ENCODE data around the gene PRDM2.

The PRDM2 gene

GRCh38 chr1:13793088-13793730, 93.2 kb downstream of the PRDM2 start:
- no peak overlapping the region for H3K9ac ChIP-seq (ENCODE audit: insufficient read length, low read depth)
- no peaks in the 10 kb centered on the region for H3K27me3 ChIP-seq (ENCODE audit: insufficient read depth, insufficient read length)
- peaks cover 3% of the 10 kb centered on the region for H3K4me1 ChIP-seq (ENCODE audit: insufficient read depth, insufficient read length)
- DNase-seq (ENCODE audit: low read depth, low spot score): no peak
- no peak overlapping the region for H3K4me3 ChIP-seq (ENCODE audit: insufficient read length, low read depth)
- no peaks in the 10 kb centered on the region for H3K9me3 ChIP-seq (ENCODE audit: insufficient read depth, low read length)
- H3K36me3 ChIP-seq (ENCODE audit: insufficient read depth, insufficient read length, low read length): peaks cover 12% of the 10 kb centered on the region
- TF ChIP-seq ZNF274 (IDR thresholded peaks at IDR 0.05; ENCODE audit: low read depth, low read length): no peak
- no peak for TF ChIP-seq SUZ12 (IDR thresholded peaks at IDR 0.05; ENCODE audit: extremely low read depth, insufficient read depth, insufficient read length)
- TF ChIP-seq YY1 (IDR thresholded peaks at IDR 0.05; ENCODE audit: insufficient read depth, insufficient read length): no peak

DNA sequence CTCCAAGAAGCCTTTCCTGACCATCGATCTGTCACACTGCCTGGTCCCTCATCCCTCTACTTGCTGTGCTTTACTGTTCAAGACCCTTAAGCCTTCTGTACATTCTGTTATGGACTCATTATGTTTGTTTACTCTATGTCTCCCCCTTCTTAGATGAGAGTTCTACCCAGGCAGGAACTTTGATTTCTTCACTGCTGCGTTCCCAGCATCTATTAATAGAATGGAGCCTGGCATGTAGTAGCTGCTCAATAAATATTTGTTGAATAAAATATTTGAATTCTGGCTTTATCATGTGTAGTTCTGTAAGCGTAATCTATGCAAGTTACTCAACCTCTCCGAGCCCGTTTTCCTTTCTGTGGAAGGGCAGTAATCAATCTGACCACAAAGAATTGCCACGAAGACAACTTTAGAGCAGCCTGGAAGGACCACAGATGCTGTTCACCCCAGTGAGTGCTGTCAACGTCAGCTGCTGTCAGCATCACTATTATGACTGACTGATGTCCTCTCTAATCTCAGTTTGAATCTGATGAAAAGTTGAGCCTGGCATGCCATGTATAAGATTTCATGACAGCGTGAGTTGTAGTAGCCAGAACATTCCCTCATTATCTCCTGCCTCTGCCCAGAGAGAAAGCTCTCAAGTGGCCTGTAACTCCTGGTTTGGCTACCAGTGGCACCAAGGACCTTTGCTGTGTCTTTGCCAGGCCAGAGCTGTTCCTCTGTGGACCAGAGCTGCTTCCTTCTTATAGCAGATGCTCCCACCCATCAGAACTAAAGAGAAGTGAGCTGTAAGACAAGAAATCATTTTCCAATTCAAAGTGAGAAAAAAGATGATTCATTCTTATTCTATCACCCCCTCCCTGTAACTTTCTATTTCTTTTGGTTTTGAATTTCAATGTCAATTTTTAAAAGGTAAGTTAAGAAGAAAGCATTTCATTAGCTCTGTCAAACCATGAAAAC, 94.5 kb downstream of the PRDM2 start:
- no peak for DNase-seq (ENCODE audit: low read depth, low spot score)
- H3K27me3 ChIP-seq (ENCODE audit: insufficient read depth, insufficient read length): no peaks in the 10 kb centered on the region
- H3K9me3 ChIP-seq (ENCODE audit: insufficient read depth, low read length): no peaks in the 10 kb centered on the region
- H3K4me1 ChIP-seq (ENCODE audit: insufficient read depth, insufficient read length): no peaks in the 10 kb centered on the region
- H3K9ac ChIP-seq (ENCODE audit: insufficient read length, low read depth): no peak overlapping the region
- H3K36me3 ChIP-seq (ENCODE audit: insufficient read depth, insufficient read length, low read length): peaks cover 3% of the 10 kb centered on the region
- no peak overlapping the region for H3K4me3 ChIP-seq (ENCODE audit: insufficient read length, low read depth)
- TF ChIP-seq YY1 (IDR thresholded peaks at IDR 0.05; ENCODE audit: insufficient read depth, insufficient read length) (no peak), ZNF274 (IDR thresholded peaks at IDR 0.05; ENCODE audit: low read depth, low read length) (no peak), SUZ12 (IDR thresholded peaks at IDR 0.05; ENCODE audit: extremely low read depth, insufficient read depth, insufficient read length) (no peak)

DNA sequence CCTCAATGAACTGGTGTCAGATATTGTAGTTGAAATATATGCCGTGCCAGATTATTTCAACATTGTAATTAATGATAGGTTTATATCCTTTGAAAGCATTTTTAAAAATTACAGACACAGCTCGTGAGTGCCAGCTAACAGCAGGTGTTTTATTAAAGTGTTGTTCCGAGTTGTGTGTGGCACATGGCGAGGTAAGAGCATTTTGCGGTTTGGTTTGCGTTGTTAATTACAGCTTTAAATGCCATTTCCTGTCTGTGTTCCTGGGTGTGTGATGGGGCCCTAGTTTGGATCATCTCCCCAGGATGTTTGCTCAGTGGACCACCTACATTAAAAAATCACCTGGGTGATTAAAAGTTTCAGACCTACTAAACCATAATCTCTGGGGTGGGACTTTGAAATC, 97.4 kb downstream of the PRDM2 start:
- DNase-seq (ENCODE audit: low read depth, low spot score): no peak
- no peak overlapping the region for H3K9ac ChIP-seq (ENCODE audit: insufficient read length, low read depth)
- H3K4me1 ChIP-seq (ENCODE audit: insufficient read depth, insufficient read length): no peaks in the 10 kb centered on the region
- no peaks in the 10 kb centered on the region for H3K27me3 ChIP-seq (ENCODE audit: insufficient read depth, insufficient read length)
- TF ChIP-seq ZNF274 (IDR thresholded peaks at IDR 0.05; ENCODE audit: low read depth, low read length) (no peak), YY1 (IDR thresholded peaks at IDR 0.05; ENCODE audit: insufficient read depth, insufficient read length) (no peak), SUZ12 (IDR thresholded peaks at IDR 0.05; ENCODE audit: extremely low read depth, insufficient read depth, insufficient read length) (no peak)
- no peaks in the 10 kb centered on the region for H3K9me3 ChIP-seq (ENCODE audit: insufficient read depth, low read length)
- H3K4me3 ChIP-seq (ENCODE audit: insufficient read length, low read depth): no peak overlapping the region
- H3K36me3 ChIP-seq (ENCODE audit: insufficient read depth, insufficient read length, low read length): no peaks in the 10 kb centered on the region

DNA sequence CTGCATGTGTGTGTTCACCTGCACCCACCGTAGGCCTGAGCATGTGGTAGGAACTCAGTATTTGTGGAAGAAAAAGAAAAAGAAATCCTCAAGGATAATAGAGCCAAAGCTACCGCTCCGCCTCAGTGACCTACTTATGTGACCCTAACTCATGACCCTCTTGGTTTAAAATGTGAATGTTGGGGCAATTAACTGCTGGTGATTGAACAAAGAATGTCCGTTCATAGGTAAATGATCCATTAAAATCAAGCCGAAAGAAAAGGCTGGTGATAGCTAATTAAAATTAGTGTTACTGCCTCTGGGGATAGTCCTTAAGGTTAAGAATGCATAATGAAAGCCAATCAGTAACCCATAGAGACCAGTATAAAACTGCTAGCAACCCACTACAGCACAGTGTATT, 98.1 kb downstream of the PRDM2 start:
- H3K36me3 ChIP-seq (ENCODE audit: insufficient read depth, insufficient read length, low read length): no peaks in the 10 kb centered on the region
- no peak for TF ChIP-seq ZNF274 (IDR thresholded peaks at IDR 0.05; ENCODE audit: low read depth, low read length)
- no peak for TF ChIP-seq SUZ12 (IDR thresholded peaks at IDR 0.05; ENCODE audit: extremely low read depth, insufficient read depth, insufficient read length)
- no peak for TF ChIP-seq YY1 (IDR thresholded peaks at IDR 0.05; ENCODE audit: insufficient read depth, insufficient read length)
- no peaks in the 10 kb centered on the region for H3K9me3 ChIP-seq (ENCODE audit: insufficient read depth, low read length)
- no peak overlapping the region for H3K4me3 ChIP-seq (ENCODE audit: insufficient read length, low read depth)
- no peaks in the 10 kb centered on the region for H3K4me1 ChIP-seq (ENCODE audit: insufficient read depth, insufficient read length)
- no peaks in the 10 kb centered on the region for H3K27me3 ChIP-seq (ENCODE audit: insufficient read depth, insufficient read length)
- H3K9ac ChIP-seq (ENCODE audit: insufficient read length, low read depth): no peak overlapping the region
- no peak for DNase-seq (ENCODE audit: low read depth, low spot score)

DNA sequence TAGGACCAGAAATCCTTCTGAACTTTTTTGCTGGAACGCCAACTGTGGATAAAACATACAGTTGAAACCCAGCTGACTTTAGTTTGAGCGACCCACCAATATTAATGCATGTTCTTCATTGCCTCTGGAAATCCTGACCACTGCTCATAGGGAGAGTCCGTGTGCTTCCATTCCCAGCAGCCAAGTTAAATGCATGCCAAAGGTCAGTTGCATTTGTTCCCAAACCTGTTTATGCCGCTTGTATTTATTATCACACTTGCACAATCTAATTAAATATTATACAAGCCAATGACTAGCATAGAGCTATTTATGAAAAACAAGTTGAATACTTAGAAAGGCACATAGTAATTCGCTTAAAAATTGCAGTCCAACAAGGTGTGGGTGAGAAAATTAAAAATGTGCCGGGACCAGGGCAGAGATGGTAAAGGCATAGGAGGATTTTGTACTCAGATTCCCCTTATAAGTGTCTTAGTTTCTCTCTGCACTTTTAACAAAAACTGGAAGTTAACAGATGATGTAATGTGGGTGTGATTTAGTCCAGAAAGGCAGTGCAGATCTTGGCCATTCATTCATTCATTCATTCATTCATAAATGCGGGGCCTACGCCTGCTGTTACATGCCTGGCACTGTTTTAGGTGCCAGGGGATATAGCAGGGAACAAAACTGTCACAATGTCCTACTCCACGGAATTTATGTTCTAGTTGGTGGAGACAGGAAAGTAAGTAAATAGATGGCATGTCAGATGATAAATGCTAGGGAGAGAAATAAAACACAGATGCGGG, 99.7 kb downstream of the PRDM2 start:
- Histone ChIP-seq H3K9me3 (ENCODE audit: insufficient read depth, low read length) (no peaks in the 10 kb centered on the region), H3K9ac (ENCODE audit: insufficient read length, low read depth) (no peak overlapping the region), H3K36me3 (ENCODE audit: insufficient read depth, insufficient read length, low read length) (no peaks in the 10 kb centered on the region), H3K27me3 (ENCODE audit: insufficient read depth, insufficient read length) (no peaks in the 10 kb centered on the region), H3K4me1 (ENCODE audit: insufficient read depth, insufficient read length) (no peaks in the 10 kb centered on the region), H3K4me3 (ENCODE audit: insufficient read length, low read depth) (no peak overlapping the region)
- TF ChIP-seq SUZ12 (IDR thresholded peaks at IDR 0.05; ENCODE audit: extremely low read depth, insufficient read depth, insufficient read length): no peak
- TF ChIP-seq YY1 (IDR thresholded peaks at IDR 0.05; ENCODE audit: insufficient read depth, insufficient read length): no peak
- no peak for TF ChIP-seq ZNF274 (IDR thresholded peaks at IDR 0.05; ENCODE audit: low read depth, low read length)
- DNase-seq (ENCODE audit: low read depth, low spot score): no peak

DNA sequence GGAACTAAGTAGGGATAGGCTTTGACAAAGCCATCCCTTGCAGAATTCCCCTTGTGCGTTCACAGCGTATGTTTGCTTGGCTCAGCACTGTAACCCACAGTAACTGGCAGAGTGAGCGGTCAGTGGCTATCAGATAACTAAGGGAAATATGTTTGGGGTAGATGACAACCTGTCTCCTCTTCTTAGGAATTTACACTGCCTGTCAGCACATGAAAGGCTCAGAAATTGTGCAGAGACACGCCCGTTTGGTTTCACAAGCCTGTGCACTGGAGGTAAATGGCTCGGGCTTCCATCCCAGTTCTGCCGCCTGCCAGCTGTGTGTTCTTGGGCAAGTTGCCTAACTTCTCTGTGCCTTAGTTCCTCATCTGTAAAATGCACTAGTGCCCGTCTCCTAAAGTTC, 101.2 kb downstream of the PRDM2 start:
- no peaks in the 10 kb centered on the region for H3K36me3 ChIP-seq (ENCODE audit: insufficient read depth, insufficient read length, low read length)
- DNase-seq (ENCODE audit: low read depth, low spot score): no peak

More for the DNA sequence above, 101.2 kb downstream of the PRDM2 start:
- no peaks in the 10 kb centered on the region for H3K4me1 ChIP-seq (ENCODE audit: insufficient read depth, insufficient read length)
- peaks cover 2% of the 10 kb centered on the region for H3K27me3 ChIP-seq (ENCODE audit: insufficient read depth, insufficient read length)
- no peak for TF ChIP-seq ZNF274 (IDR thresholded peaks at IDR 0.05; ENCODE audit: low read depth, low read length)
- TF ChIP-seq SUZ12 (IDR thresholded peaks at IDR 0.05; ENCODE audit: extremely low read depth, insufficient read depth, insufficient read length): no peak
- TF ChIP-seq YY1 (IDR thresholded peaks at IDR 0.05; ENCODE audit: insufficient read depth, insufficient read length): no peak
- H3K9ac ChIP-seq (ENCODE audit: insufficient read length, low read depth): no peak overlapping the region
- H3K4me3 ChIP-seq (ENCODE audit: insufficient read length, low read depth): no peak overlapping the region
- no peaks in the 10 kb centered on the region for H3K9me3 ChIP-seq (ENCODE audit: insufficient read depth, low read length)

All from NT2/D1 (cell line).